D721Med (cell line): ENCODE results near the gene CARD18.

Source experiments
- DNase-seq: peaks from one replicate; pipeline ENCODE4 v3.0.0; 2011; ENCODE audit warnings: low spot score; ENCODE audit not compliant: insufficient read length
- FAIRE-seq: peaks from 2 replicates; lab custom pipeline; 2011; peaks lifted over from hg19 to GRCh38; lab: Jason Lieb, UNC
- CTCF ChIP-seq: IDR thresholded peaks from 2 replicates; pipeline ENCODE4 v1.5.1; 2012; ENCODE audit warnings: mild to moderate bottlenecking, control low read depth; ENCODE audit not compliant: insufficient read depth; ENCODE audit errors: missing control alignments

The CARD18 gene

GRCh38 chr11:105139669-105140068 is at the start of gene CARD18:
Gene CARD18, minus strand, starts transcription at chr11:105139769. Its CDS starts 43 bp downstream, at chr11:105139726.
- FAIRE-seq, result no peak
- no peak for TF ChIP-seq CTCF
- no peak for DNase-seq

GRCh38 chr11:105183987-105184386 is 44.4 kb upstream of the CARD18 start:
- FAIRE-seq (no peak), DNase-seq (no peak)
- TF ChIP-seq CTCF, result no peak

GRCh38 chr11:105183426-105183825 is 43.9 kb upstream of the CARD18 start:
- no peak for TF ChIP-seq CTCF
- FAIRE-seq (no peak), DNase-seq (no peak)

DNA sequence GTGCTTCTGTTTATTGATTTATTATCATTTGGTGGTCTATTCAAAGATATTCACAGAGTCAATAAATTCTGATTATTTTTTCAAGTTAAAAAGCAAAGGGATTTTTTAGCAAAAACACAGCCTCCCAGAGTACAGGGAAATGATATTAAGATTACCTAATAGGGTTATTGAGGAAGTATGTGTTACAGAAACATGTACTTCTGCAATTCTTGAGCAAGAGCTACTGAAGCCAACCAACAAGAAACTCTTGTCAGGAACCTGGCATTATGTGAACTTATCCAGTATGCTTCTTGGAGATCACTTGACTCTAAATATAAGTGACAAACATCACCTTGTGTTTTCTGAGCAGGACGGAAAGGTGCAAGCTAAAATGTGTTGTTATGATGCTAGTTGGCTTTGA is 42.0 kb upstream of the CARD18 start:
- FAIRE-seq (no peak), DNase-seq (no peak)
- no peak for TF ChIP-seq CTCF

DNA sequence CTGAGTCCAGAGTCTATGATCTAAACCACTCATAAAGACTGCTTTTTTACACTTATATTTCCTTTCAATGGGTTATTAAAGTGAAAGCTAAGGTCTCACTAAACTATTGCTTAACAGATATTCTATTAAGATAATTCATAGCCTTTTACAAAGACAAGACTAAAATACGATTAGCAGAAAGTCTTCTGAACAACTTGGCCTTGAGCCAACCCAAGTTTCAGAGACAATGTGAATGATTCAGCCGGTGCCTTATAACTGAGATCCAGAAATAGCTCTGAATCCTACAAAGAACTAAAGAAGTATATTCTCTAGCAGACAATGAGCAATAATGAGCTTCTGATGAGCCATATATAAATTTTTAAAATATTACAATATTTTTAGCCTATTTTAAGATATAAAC is 41.5 kb upstream of the CARD18 start:
- FAIRE-seq (no peak), DNase-seq (no peak)
- no peak for TF ChIP-seq CTCF

DNA sequence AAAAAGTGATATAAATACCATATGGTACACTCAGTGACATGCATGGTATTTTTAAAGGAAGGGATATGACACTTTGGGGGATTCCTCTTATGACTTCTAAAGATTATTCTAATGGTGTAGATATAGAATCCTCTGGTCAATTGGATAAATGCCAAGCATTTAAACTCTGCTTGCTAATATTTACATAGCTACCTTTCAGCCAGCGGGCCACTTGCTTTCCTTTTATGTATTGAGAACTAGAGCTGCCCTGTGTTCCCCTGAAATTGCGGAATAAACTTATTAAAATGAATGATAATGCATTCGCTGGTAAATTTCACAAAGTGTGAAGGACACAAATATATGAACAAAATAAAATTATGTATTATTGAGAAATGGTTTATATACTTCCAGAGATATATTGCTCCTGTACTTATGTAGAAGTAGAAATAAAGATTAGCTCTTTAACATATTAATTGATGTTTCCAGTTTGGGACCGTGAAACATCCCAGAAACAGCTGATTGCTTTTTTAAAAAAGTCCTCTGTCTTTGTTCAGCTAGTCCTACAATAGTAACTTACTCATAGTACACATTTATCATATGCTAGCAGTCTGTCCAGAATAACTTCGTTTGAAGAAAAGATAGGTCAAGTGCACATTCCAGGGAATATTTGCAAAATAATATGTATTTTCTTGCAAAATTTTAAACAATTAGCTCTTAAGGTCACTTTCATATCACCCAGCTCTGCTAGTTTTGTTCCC is 40.1 kb upstream of the CARD18 start:
- DNase-seq (no peak), FAIRE-seq (no peak)

More for the DNA sequence above, 40.1 kb upstream of the CARD18 start:
- TF ChIP-seq CTCF, result no peak
